ENCODE data around the gene C2CD5.

DNA sequence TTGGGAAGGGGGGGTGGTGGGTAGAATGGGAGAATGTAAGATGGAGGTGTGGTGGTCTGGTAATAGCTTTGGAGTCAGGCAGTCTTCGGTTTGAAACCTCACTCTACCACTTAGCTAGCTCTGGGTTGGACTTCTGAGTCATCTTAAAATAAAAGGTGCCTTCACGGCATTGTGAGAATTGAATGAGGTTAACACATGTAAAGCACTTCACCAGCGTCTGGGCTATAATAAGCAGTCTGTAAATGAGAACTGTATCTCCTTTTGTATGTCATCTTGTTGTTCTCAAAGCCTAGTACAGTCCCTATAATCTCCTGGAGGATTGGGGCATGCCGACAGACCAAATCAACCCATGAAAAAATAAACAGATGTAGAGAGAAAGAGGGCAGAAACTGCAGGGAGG is 11.2 kb downstream of the C2CD5 start:
- TF ChIP-seq SIN3A (IDR thresholded peaks at IDR 0.05; ENCODE audit: low read depth) (no peak), ZFX (IDR thresholded peaks at IDR 0.05) (no peak), ELF1 (IDR thresholded peaks at IDR 0.05; ENCODE audit: borderline replicate concordance, low read depth) (no peak), POLR2AphosphoS5 (IDR thresholded peaks at IDR 0.05; ENCODE audit: low read depth, low read length) (no peak), CEBPB (IDR thresholded peaks at IDR 0.05; ENCODE audit: low read depth) (no peak)
- TF ChIP-seq, protein P1, sequence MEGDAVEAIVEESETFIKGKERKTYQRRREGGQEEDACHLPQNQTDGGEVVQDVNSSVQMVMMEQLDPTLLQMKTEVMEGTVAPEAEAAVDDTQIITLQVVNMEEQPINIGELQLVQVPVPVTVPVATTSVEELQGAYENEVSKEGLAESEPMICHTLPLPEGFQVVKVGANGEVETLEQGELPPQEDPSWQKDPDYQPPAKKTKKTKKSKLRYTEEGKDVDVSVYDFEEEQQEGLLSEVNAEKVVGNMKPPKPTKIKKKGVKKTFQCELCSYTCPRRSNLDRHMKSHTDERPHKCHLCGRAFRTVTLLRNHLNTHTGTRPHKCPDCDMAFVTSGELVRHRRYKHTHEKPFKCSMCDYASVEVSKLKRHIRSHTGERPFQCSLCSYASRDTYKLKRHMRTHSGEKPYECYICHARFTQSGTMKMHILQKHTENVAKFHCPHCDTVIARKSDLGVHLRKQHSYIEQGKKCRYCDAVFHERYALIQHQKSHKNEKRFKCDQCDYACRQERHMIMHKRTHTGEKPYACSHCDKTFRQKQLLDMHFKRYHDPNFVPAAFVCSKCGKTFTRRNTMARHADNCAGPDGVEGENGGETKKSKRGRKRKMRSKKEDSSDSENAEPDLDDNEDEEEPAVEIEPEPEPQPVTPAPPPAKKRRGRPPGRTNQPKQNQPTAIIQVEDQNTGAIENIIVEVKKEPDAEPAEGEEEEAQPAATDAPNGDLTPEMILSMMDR (IDR thresholded peaks at IDR 0.05 in 2 of 3, conservative IDR thresholded peaks at IDR 0.05 in 1 of 3; ENCODE audit: borderline replicate concordance in 1 of 3, insufficient read depth in 1 of 3, low read depth in 2 of 3, low read length in 2 of 3) = no peak
- TF ChIP-seq, protein P2, sequence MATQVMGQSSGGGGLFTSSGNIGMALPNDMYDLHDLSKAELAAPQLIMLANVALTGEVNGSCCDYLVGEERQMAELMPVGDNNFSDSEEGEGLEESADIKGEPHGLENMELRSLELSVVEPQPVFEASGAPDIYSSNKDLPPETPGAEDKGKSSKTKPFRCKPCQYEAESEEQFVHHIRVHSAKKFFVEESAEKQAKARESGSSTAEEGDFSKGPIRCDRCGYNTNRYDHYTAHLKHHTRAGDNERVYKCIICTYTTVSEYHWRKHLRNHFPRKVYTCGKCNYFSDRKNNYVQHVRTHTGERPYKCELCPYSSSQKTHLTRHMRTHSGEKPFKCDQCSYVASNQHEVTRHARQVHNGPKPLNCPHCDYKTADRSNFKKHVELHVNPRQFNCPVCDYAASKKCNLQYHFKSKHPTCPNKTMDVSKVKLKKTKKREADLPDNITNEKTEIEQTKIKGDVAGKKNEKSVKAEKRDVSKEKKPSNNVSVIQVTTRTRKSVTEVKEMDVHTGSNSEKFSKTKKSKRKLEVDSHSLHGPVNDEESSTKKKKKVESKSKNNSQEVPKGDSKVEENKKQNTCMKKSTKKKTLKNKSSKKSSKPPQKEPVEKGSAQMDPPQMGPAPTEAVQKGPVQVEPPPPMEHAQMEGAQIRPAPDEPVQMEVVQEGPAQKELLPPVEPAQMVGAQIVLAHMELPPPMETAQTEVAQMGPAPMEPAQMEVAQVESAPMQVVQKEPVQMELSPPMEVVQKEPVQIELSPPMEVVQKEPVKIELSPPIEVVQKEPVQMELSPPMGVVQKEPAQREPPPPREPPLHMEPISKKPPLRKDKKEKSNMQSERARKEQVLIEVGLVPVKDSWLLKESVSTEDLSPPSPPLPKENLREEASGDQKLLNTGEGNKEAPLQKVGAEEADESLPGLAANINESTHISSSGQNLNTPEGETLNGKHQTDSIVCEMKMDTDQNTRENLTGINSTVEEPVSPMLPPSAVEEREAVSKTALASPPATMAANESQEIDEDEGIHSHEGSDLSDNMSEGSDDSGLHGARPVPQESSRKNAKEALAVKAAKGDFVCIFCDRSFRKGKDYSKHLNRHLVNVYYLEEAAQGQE (IDR thresholded peaks at IDR 0.05; ENCODE audit: low read depth) = no peak
